ENCODE data around the gene SHISA5.
"Not testable (repeated sequence)": the region's sequence is repeated elsewhere in the genome, so short reads cannot be mapped to it uniquely, and the experiment has no call there.

SHISA5 gene

DNA sequence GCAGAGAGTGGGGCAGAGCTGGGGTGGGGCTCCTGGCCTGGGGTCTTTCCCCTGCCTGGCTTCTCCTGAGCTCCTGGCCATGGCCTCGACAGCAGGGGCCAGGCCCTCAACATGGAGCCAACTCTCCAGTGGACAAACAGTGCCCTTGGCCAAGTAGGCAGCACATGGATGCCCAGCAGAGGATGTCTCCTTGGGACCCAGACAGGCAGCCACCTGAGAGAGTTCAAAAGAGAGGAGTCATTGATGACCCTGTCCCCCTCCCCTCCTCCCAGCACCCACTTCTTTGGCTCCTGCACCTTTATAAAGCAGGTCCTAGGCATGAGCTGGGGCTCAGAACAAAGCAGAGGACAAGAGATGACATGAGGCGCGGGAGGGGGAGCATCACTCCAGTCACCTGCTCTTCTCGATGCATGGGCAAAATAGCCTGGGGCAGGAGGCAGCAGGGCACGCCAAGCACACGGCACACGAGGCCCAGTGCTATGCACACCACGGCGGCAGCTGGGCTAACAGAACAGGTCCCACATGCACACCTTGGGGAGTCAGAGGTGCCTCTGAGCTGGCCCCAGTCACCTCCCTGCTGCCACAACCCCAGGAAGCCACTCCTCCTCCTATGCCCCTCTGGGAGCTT is 27.4 kb downstream of the SHISA5 start:
- no peak for DNase-seq

DNA sequence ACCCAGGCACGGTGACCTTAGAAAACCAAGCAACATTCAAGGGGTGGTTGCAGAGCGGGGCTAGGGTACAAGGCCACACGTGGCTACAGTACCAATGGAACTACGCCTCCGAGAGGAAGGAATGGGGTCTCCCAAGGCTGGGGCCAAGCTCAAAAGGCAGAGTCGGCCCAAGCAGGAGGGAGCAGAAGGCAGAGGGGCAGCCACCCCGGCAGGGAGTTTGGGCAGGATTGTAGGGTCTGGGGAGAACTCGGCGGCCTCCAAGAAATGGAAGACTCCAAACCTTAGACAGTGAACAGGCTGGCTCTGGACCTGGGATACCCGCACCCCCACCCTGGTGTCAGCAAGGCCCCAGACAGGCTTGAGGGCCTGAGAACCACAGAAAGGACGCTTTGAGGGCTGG is 28.8 kb downstream of the SHISA5 start:
- no peak for DNase-seq

DNA sequence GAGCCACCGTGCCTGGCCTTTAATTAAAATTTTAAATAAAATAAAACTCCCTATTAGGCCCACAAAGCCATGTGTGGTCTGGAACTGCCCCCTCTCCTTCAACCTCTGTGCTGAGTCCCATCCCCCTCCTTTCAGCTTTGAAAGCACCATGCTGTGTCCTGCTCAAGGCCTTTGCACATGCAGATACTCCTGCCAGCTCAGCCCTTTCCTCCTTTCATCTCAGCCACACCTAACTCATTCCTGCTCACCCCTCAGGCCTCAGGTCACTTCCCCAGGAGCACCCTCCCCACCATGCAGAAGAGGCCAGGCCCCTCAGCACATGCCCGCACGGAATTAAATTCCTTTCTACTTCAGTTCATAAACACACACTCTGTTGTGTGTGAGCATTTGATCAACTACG is 29.4 kb downstream of the SHISA5 start:
- no peak for DNase-seq

DNA sequence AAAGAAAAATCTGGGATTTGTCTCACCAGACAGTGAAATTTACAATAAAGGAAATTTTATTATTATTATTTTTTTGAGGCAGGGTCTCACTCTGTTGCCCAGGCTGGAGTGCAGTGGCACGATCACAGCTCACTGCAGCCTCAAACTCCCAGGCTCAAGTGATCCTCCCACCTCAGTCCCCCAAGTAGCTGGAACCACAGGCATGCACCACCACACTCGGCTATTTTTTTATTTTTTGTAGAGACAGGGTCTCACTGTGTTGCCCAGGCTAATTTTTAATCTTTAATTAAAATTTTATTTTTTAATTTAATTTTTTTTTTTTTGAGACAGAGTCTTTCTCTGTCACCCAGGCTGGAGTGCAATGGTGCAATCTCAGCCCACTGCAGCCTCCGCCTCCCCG is 29.9 kb downstream of the SHISA5 start:
- DNase-seq, result not testable (repeated sequence)

DNA sequence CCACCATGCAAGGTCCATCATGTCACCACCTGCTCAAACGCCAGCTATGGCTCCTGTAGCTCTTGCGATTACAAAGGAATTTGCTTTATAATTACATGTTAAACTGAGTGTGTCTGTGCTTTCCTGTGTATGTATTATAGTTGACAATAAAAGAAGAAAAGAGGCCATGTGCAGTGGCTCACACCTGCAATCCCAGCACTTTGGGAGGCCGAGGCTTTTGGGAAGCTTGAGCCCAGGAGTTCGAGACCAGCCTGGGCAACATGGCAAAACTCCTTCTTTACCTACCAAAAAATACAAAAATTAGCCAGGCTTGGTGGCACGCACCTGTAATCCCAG is 30.4 kb downstream of the SHISA5 start:
- no peak for DNase-seq

DNA sequence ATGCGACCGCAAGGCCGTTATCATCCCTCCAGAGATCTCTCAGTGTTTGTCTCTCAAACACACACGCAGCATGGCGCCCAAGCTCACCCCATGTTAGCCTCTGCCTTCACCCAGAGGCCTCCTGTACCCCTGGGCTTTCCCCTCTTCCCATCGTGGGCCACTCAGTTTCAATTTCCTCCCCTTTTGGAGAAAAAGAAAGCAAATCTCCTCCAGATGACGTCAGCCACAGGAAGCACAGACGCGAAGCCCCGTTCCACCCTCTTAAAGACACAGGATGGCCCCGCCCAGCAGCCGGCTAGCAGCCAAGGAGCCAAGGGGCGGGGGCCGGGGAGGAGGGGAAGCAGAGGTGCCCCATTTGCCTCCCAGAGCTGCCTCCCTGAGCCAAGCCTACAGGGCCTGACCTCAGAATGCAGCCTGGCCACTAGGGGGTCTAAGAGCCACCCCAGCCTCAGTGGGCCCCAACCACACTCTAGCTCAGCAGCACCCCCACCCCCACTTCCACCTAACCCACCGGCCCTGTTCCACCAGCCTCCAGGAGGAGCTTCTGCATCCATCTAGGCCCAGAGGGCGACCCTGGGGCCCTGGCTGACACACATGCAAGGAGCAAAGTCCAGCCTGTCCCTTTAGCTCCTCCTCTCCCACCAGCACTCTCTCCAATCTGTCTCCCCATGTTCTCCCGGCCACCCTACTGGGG is 30.9 kb downstream of the SHISA5 start:
- DNase-seq, result peak; percentile 98

DNA sequence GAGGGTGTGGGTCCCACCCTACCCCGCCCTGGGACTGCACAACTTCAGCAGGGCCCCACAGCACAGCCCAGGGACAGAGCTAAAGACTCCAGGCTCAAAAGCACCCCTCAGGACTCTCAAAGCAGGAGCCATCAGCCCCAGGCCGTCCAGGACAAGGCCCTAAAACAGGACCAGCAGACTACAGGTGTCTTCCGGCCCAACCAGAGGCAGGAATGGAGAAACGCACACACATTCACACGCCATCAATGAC is 31.4 kb downstream of the SHISA5 start:
- DNase-seq, result no peak

DNA sequence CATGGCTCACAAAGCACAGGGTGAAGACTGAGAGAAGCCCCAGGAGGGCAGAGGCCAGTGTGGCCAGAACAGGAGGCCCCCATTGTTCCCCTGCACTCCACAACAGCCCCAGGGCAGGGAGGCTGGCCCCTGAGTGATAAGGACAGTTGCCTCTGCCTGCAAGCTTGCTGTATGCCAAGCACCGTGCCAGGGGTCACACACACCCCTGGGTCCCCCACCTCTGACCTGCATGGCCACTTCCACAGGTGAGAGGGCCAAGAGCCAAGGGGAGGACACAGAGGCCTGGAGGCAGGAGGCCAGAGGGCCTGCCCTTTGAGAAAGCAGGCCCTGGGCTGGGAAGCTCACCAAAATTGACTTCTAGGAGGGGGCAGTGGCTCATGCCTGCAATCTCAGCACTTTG is 33.7 kb downstream of the SHISA5 start:
- DNase-seq, result no peak

DNA sequence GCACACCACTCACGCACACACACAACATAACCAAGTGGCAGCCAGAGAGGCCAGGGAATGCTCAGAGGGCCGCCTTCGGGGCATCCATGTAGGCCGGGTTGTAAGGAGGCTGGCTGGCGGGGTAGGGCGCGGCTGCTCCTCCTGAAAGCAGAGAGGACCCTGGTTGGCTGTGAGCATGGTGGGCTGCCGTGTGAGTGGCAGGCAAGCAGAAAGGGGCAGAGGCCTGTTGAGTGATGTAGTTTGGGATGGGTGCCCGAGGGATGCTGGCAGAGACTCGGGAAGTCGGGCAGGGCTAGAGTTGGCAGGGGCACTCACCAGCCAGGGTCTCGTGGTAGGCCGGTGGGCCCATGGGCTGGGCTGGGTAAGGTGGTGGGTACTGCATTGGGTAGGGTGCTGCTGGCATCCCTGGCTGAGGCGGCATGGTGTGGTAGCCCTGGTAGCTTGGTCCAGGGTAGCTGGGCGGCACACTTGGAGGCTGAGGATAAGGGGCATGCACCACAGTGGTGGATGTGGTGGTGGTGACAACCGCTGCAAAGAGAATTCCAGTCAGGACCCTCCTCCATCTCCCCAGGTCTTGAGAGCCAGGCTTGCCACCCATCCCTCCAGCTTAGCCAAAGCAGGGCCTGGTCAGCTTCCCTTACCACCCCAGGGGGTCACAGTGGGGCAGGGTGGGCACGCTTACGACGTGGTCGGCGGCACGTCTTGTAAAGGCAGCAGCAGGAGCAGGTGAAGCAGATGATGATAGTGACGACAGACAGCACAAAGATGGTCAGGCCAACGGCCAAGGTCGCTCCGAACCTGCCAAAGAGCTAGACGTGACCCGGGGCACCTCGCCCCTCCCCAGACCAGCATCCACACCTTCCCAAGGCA is 34.7 kb downstream of the SHISA5 start:
- no peak for DNase-seq

DNA sequence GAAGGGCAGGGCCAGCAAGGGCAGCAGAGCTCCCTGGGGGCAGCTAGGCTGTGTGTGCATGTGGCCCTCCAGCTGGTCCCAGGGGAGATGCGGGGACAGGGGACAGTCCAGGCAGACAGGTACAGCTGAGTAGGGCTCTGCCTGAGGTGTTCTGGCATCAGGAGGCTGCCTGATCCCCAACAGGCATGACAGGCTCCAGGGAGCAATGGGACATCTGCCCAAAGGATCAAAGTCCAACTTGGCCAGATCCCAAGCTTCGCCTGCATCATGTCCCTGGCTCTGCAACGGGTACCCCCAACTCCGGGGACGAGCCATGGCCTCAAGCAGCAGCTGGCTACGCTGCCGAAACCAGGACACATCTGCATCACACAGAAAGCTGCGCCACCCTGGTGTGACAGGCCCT is 35.6 kb downstream of the SHISA5 start:
- DNase-seq, result no peak

DNA sequence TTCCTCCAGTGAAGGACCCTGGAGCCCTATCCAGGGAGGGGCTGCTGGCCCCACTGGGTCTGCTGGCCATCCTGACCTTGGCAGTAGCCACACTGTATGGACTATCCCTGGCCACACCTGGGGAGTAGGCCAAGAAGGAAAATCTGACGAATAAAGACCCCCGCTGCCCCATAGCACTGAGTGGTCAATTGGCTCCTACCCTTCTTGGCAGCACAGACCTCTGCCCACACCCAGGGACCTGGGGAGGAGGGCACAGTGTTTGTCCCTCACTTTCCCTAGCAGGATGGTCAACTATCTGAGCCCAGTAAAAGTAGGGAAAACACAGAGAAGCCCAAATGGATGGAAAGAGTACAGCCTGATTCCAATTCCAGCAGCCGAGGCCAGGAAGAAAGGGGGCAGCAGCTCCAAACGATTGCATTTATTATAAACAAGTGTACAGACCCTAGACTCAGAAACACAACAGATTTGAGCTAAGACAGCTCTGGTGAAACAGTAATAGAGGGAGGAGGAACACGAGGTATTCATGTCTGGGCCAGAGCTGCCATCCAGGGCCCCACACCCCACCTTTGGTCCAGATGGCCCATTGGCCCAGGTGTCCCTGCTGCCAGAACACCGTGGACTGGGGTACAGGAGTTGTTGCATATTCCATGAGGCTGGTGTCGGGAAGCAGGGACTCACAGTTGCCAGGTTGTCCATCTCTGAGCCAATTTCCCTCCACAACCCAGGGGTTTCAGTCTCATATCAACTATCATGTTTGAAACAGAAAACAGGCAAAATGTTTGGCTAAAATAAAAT is 36.3 kb downstream of the SHISA5 start:
- DNase-seq, result no peak

DNA sequence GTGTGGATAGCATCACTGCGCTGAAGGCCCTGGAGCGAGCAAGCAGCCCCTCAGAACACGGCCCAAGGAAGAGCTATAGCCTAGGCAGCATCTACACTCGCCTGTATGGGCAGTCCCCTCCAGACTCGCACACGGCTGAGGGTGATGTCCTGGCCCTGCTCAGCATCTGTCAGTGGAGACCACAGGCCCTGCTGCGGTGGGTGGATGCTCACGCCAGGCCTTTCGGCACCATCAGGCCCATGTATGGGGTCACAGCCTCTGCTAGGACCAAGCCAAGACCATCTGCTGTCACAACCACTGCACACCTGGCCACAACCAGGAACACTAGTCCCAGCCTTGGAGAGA is 36.9 kb downstream of the SHISA5 start:
- DNase-seq, result no peak

DNA sequence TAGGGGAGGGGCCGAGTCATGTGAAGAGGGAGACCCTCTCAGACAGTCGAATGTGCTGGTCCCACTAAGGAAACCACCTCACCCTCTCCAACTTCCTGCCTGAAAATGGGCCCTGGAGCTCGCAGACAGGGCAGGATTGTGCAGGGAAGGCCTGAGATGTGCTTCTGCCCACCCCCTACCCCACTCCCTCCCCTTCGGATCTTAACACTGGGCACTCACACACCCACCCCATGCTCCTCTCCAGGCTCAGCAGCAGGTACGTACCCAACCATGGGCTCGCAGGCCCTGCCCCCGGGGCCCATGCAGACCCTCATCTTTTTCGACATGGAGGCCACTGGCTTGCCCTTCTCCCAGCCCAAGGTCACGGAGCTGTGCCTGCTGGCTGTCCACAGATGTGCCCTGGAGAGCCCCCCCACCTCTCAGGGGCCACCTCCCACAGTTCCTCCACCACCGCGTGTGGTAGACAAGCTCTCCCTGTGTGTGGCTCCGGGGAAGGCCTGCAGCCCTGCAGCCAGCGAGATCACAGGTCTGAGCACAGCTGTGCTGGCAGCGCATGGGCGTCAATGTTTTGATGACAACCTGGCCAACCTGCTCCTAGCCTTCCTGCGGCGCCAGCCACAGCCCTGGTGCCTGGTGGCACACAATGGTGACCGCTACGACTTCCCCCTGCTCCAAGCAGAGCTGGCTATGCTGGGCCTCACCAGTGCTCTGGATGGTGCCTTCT is 37.4 kb downstream of the SHISA5 start:
- DNase-seq, result peak; percentile 47

DNA sequence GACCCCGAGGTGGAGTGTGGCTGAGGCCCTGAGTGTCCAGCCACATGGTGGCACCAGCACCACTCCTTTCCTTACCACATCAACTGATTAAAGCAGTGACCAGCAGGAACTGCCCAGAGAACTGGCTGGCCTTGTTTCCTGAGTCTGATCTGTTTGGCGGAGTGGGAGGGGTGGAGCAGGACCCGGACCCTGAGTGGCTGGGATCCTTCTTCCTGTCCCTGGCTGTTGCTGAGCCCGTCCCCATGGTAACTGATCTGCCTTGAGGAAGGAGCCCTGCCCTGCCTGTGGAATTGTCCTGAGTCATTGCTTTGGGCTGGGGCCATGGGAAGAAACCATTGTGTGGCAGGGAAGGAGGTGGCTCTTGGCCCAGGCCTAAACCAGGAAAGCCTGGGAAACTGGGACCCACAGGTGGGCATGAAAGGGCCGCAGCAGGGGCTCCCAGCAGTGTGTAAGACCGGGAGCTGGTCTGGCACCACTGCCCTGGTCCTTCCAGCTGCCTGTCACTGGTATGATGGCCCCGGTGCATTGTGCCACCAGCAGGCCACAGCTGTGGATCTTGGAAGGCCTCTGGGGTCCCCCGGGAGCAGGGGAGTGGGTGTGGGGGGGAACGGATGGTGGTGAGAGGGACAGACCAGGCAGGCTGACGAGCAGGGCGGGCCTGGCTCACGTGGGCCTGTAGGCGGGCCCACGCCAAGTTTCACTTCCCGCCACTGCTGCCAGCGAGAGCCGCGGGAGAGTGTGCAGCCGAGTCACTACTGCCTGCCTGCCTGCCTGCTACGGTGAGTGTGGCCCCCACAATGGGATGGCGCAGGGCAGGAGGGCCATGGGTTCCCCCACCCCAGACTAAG is 38.2 kb downstream of the SHISA5 start:
- DNase-seq, result peak; percentile 81

DNA sequence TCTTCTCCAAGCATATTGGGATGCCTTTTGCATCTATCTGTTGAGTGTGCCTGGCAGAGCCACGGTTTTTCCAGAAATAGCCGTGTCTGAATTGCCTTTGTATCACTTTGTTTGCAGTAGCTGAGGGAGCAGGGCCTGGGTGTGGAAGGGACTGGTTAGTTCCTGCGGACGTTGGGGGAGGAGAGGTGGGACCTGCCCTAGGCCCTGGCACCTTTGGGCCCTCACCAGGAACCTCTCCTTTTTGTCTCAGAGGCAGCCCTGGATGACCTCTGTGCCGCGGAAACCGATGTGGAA is 38.8 kb downstream of the SHISA5 start:
- no peak for DNase-seq

DNA sequence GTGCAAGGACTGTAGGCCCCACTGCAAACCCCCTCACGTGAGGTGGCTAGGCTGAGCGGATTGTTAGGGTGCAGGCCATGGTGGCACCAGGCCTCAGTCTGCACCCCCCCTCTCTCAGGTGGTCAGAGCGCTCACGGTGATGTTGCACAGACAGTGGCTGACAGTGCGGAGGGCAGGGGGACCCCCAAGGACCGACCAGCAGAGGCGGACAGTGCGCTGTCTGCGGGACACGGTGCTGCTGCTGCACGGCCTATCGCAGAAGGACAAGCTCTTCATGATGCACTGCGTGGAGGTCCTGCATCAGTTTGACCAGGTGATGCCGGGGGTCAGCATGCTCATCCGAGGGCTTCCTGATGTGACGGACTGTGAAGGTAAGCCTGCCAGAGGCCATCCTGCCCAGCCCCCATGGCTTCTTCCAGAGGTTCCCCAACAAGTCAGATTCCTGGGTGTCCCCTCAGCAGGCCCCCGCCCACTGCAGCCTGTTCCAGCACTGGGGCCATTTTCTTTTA is 39.2 kb downstream of the SHISA5 start:
- DNase-seq, result no peak

DNA sequence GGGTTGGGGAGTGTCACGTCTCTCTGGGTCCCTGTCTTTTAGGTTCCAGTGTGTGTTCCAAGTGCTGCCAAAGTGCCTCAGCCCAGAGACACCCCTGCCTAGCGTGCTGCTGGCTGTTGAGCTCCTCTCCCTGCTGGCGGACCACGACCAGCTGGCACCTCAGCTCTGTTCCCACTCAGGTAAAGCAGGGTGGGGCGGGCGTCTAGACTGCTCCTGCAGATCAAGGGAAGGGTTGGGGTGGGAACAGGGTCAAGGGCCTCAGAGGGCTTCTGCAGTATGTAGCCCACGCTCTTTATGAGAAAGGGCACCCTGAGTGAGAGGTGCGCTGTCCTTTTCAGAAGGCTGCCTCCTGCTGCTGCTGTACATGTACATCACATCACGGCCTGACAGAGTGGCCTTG is 40.3 kb downstream of the SHISA5 start:
- DNase-seq, result no peak

DNA sequence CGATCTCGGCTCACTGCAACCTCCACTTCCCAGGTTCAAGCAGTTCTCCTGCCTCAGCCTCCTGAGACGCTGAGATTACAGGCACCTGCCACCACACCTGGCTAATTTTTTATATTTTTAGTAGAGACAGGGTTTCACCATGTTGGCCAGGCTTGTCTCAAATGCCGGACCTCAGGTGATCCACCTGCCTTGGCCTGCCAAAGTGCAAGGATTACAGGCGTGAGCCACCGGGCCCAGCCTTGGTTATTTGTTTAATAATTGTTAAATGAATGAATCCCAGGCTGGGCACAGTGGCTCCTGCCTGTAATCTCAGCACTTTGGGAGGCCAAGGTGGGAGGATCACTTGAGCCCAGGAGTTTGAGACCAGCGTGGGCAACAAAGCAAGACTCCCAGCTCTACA is 42.2 kb downstream of the SHISA5 start:
- DNase-seq, result not testable (repeated sequence)

DNA sequence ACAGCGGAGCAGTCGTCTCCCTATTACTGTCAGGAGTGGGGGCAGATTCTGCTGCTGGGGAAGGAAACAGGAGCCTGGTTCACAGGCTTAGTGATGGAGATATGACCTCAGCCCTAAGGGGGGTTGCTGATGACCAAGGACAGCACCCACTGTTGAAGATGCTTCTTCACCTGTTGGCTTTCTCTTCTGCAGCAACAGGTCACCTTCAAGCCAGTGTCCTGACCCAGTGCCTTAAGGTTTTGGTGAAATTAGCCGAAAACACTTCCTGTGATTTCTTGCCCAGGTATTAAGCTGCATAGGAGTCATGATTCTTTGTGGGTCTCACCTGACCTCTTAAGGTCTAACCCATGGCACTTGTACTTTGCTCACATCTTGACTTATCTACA is 43.5 kb downstream of the SHISA5 start:
- no peak for DNase-seq

DNA sequence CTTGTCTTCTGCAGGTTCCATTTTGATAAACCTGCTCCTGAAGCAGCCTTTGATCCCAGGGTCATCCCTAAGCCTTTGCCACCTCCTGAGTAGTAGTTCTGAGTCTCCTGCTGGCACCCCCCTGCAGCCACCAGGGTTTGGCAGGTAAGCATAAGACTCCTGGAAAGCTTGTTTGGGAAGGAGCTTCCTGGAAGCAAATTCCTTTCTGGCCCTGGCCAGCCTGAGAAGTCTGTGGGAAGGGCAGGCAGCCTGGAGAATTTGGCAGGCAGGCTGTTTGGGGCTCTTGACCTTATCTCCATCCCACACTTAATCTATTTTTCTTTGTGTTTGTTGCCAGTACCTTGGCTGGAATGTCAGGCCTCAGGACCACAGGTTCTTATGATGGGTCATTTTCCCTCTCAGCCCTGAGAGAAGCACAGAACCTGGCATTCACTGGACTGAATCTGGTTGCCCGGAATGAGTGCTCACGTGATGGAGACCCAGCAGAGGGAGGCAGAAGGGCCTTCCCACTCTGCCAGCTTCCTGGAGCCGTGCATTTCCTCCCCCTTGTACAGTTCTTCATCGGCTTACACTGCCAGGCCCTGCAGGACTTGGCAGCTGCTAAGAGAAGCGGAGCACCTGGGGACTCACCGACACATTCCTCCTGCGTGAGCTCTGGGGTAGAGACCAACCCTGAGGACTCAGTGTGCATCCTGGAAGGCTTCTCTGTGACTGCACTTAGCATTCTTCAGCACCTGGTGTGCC is 44.0 kb downstream of the SHISA5 start:
- DNase-seq, result no peak

DNA sequence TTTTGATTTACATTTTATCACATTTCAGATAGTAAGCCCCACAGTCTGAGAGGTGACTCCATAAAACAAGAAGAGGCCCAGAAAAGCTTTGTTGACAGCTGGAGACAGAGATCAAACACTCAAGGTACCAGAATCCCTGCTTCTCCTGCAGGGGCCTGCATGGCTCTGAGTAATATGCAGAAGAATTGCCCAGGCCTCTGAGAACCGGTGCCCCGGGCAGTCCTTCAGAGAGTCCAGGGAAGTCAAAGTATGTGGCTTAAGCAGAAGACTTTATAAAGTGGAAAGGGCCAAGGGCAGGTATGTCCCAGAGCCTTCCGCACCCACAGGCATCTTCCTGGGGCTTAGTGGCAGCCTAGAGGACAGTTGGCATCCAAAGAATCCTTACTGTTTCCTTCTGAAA is 44.6 kb downstream of the SHISA5 start:
- DNase-seq, result no peak

All from CD4-positive, alpha-beta T cell treated with Interleukin-17A for 1 hour (primary cell).